Lung (tissue), 12 donors: ENCODE results near the gene TUFT1. TPM values are rescaled to one million over a fixed set of nuclear protein-coding genes. Genes with fewer than 3 reads are reported as not detected.

ENCODE experiments used
- ATAC-seq: fragments of 200-7000 bp; cut with Tn5 transposase; one replicate; pipeline ENCODE4 v1.9.1; 2020; ENCODE audit warnings: moderate number of reproducible peaks; ENCODE audit not compliant: insufficient read depth, low FRiP score
- DNase-seq, 3 donors: peaks; one replicate each; pipeline ENCODE4 v3.0.0-alpha.2; 2013 to 2017
- H3K27ac ChIP-seq, 2 donors: one replicate each; pipeline ENCODE4 v1.5.1; 2013; ENCODE audit warnings: mild to moderate bottlenecking in 2 of 2, moderate library complexity in 2 of 2, control low read depth in 1 of 2, inconsistent platforms in 1 of 2, low read depth in 1 of 2, low read length in 1 of 2
- H3K27me3 ChIP-seq, 3 donors: one replicate each; pipeline ENCODE4 v1.5.1; 2013; ENCODE audit warnings: low read length in 2 of 3; ENCODE audit not compliant: control insufficient read depth in 3 of 3, insufficient read depth in 3 of 3
- H3K36me3 ChIP-seq, 4 donors: one replicate each; pipeline ENCODE4 v1.5.1; 2013; ENCODE audit warnings: low read length in 4 of 4, mild to moderate bottlenecking in 1 of 4, moderate library complexity in 1 of 4; ENCODE audit not compliant: control insufficient read depth in 4 of 4, insufficient read depth in 4 of 4
- H3K4me1 ChIP-seq, 5 donors: one replicate each; pipeline ENCODE4 v1.5.1; 2013; ENCODE audit warnings: low read length in 5 of 5, mild to moderate bottlenecking in 2 of 5, moderate library complexity in 1 of 5; ENCODE audit not compliant: control insufficient read depth in 5 of 5, insufficient read depth in 5 of 5
- H3K4me3 ChIP-seq: one replicate; pipeline ENCODE4 v1.5.1; 2013; ENCODE audit warnings: mild to moderate bottlenecking, control low read depth, moderate library complexity
- H3K9ac ChIP-seq, 2 donors: one replicate each; pipeline ENCODE4 v1.5.1; 2013; ENCODE audit warnings: low read length in 2 of 2, control low read depth in 1 of 2; ENCODE audit not compliant: insufficient read depth in 1 of 2
- H3K9me3 ChIP-seq, 4 donors: one replicate each; pipeline ENCODE4 v1.5.1; 2013; ENCODE audit warnings: low read length in 3 of 4, mild to moderate bottlenecking in 1 of 4, moderate library complexity in 1 of 4; ENCODE audit not compliant: control insufficient read depth in 4 of 4, insufficient read depth in 3 of 4
- WGBS, 2 donors: extraction: QIAGEN DNeasy Blood & Tissue Kit; methylation state at CpG; one replicate each; pipeline ENCODE4 v1.1.7; 2013; 5-methylcytosine and 5-hydroxymethylcytosine counted together
- polyA plus RNA-seq, 2 donors: library from polyadenylated mRNA; stranded (reverse); fragments of 200-250 nt; gene quantifications; one replicate each; pipeline ENCODE4 v1.2.1, GENCODE V29; 2013
- total RNA-seq, 2 donors: library from RNA; depleted of rRNA in 1 of 2; stranded (reverse); fragments of >200 nt in 1 of 2; gene quantifications; one replicate each; pipeline ENCODE4 v1.2.1, GENCODE V29; 2014 to 2021
- TF ChIP-seq, protein P1 (sequence below): IDR thresholded peaks from 2 replicates; pipeline ENCODE4 v1.5.1; 2012; ENCODE audit warnings: mild to moderate bottlenecking; ENCODE audit errors: control extremely low read depth, extremely low read depth
- donor health status: control.
- donor health status: control.
- donor health status: Bipolar disorder and iron deficiency.
- donor health status: healthy.
- donor health status: DM: yes; HTN: yes; CAD: no.

Gene TUFT1
- total and polyA plus RNA-seq, 4 donors = 5.6 to 13.9 (median 7.7) TPM

GRCh38 chr1:151606384-151606783 is 66.3 kb downstream of the TUFT1 start:
- H3K4me1 ChIP-seq = peaks cover 0 to 3% (median 2%) of the 10 kb centered on the region in 5 donors
- peaks cover 0 to 4% (median 0%) of the 10 kb centered on the region in 4 donors for H3K9me3 ChIP-seq
- peaks cover 0 to 3% (median 0%) of the 10 kb centered on the region in 3 donors for H3K27me3 ChIP-seq
- no peak overlapping the region for H3K9ac ChIP-seq
- no peaks in the 10 kb centered on the region for H3K36me3 ChIP-seq
- ATAC-seq = no peak
- H3K4me3 ChIP-seq = no peak overlapping the region
- peak overlapping the region in 1 of 2 donors; percentile 44 for H3K27ac ChIP-seq
- no peak for DNase-seq
- TF ChIP-seq, protein P1, sequence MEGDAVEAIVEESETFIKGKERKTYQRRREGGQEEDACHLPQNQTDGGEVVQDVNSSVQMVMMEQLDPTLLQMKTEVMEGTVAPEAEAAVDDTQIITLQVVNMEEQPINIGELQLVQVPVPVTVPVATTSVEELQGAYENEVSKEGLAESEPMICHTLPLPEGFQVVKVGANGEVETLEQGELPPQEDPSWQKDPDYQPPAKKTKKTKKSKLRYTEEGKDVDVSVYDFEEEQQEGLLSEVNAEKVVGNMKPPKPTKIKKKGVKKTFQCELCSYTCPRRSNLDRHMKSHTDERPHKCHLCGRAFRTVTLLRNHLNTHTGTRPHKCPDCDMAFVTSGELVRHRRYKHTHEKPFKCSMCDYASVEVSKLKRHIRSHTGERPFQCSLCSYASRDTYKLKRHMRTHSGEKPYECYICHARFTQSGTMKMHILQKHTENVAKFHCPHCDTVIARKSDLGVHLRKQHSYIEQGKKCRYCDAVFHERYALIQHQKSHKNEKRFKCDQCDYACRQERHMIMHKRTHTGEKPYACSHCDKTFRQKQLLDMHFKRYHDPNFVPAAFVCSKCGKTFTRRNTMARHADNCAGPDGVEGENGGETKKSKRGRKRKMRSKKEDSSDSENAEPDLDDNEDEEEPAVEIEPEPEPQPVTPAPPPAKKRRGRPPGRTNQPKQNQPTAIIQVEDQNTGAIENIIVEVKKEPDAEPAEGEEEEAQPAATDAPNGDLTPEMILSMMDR = no peak

DNA sequence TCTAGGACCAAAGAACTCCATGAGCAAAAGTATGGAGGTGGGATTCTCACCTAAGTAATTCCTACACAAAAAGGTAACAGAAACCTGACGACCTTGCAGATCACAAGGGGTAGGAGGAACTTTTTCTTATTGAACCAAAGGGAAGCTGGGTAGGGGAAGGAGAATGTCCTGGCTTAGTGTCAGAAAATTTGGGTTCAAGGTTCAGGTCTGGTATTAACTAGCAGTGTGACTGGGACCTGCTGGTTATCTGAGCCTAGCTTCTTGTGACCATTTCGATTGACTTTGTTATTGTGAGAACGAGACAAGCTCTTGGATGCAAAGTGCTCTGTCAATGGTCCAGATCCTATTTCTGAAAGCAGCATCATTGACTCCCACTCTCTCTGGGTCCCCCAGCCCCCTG is 66.7 kb downstream of the TUFT1 start:
- no peak for ATAC-seq
- peaks cover 0 to 1% (median 0%) of the 10 kb centered on the region in 4 donors for H3K9me3 ChIP-seq
- 85 to 90% methylated on average over 3 of the region's 3 CpGs for WGBS, 2 donors

DNA sequence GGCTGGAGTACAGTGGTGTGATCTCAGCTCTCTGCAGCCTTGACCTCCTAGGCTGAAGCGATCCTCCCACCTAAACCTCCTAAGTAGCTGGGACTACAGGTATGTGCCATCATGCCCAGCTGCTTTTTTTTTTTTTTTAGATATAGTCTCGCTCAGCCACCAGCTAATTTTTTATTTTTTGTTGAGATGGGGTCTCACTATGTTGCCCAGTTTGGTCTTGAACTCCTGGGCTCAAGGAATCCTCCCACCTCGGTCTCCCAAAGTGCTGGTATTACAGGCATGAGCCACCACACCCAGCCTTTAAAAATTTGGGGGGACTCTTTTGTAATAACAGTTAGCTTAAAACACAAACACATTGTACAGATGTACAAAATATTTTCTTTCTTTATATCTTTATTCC is 70.0 kb downstream of the TUFT1 start:
- Histone ChIP-seq H3K36me3 (no peaks in the 10 kb centered on the region), H3K27me3 (peaks cover 0 to 3% (median 0%) of the 10 kb centered on the region in 3 donors), H3K9ac (no peak overlapping the region), H3K4me1 (peaks cover 0 to 17% (median 6%) of the 10 kb centered on the region in 5 donors), H3K9me3 (no peaks in the 10 kb centered on the region), H3K27ac (no peak overlapping the region), H3K4me3 (no peak overlapping the region)
- 93 to 100% methylated on average over 3 of the region's 3 CpGs for WGBS, 2 donors
- ATAC-seq (no peak), DNase-seq (no peak)
- TF ChIP-seq, protein P1 = no peak

More for the DNA sequence above, 66.7 kb downstream of the TUFT1 start:
- H3K9ac ChIP-seq = no peak overlapping the region
- no peak overlapping the region for H3K27ac ChIP-seq
- peaks cover 0 to 6% (median 3%) of the 10 kb centered on the region in 5 donors for H3K4me1 ChIP-seq
- H3K27me3 ChIP-seq = peaks cover 0 to 3% (median 0%) of the 10 kb centered on the region in 3 donors
- H3K36me3 ChIP-seq = no peaks in the 10 kb centered on the region
- no peak for DNase-seq
- no peak overlapping the region for H3K4me3 ChIP-seq
- TF ChIP-seq, protein P1 = no peak

DNA sequence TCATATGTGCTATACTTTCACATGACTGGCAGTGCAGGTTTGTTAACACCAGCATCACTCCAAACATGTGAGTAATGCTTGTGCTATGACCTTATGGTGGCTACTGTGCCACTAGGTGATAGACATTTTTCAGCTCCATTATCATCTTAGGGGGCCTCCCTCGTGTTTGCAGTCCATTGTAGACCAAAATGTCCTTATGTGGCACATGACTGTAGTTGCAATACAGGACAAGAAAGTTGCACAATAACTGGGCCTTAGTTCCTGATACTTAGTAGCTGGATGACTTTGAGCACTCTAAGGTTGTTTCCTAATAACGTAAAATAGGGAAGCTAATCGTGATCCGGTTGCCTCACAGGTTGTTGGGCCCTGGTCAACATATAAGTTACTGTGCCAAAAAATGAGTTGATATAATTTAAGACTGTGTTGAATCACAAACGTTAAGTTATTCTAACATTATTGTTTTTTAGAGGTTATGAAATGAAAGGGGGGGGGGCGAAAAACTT is 71.2 kb downstream of the TUFT1 start:
- Histone ChIP-seq H3K36me3 (no peaks in the 10 kb centered on the region), H3K9ac (peak overlapping the region in 1 of 2 donors; percentile 71), H3K4me3 (no peak overlapping the region), H3K27ac (peak overlapping the region; percentile 30 to 99), H3K27me3 (peaks cover 0 to 3% (median 0%) of the 10 kb centered on the region in 3 donors), H3K4me1 (peaks cover 0 to 17% (median 4%) of the 10 kb centered on the region in 5 donors), H3K9me3 (no peaks in the 10 kb centered on the region)
- ATAC-seq (peak; percentile 37), DNase-seq (peak; percentile 15 to 82 (median 65))
- 5 to 12% methylated on average over 6 of the region's 6 CpGs for WGBS, 2 donors
- TF ChIP-seq, protein P1 = no peak
